Measurements from ENCODE around the gene TRIM8. TPM values are rescaled to one million over a fixed set of nuclear protein-coding genes. Genes with fewer than 3 reads are reported as not detected.

The TRIM8 gene
- total and polyA plus RNA-seq, 4 donors, result 81.5 to 173 (median 120) TPM

GRCh38 chr10:102621443-102622325 lies 22.6 kb upstream of the TRIM8 start:
- Histone ChIP-seq H3K27me3 (ENCODE audit: control insufficient read depth in 3 of 3, insufficient read depth in 3 of 3, low read length in 2 of 3) (no peaks in the 10 kb centered on the region), H3K27ac (ENCODE audit: low read depth in 1 of 2, low read length in 1 of 2) (peak overlapping the region in 1 of 2 donors; percentile 82), H3K9ac (ENCODE audit: insufficient read depth in 1 of 2, low read length in 2 of 2) (peak overlapping the region in 1 of 2 donors; percentile 34), H3K4me1 (ENCODE audit: control insufficient read depth in 5 of 5, insufficient read depth in 5 of 5, low read length in 5 of 5) (peaks cover 5 to 80% (median 49%) of the 10 kb centered on the region in 5 donors), H3K36me3 (ENCODE audit: control insufficient read depth in 4 of 4, insufficient read depth in 4 of 4, low read length in 4 of 4) (peaks cover 0 to 8% (median 5%) of the 10 kb centered on the region in 4 donors), H3K9me3 (ENCODE audit: control insufficient read depth in 4 of 4, insufficient read depth in 3 of 4, low read length in 3 of 4) (no peaks in the 10 kb centered on the region), H3K4me3 (no peak overlapping the region)
- DNase-seq, result peak; percentile 36 to 70 (median 55)
- ATAC-seq (ENCODE audit: insufficient read depth, low FRiP score), result no peak
- WGBS, 2 donors, result 49% methylated on average over 9 to 13 of the region's 13 CpGs
- TF ChIP-seq, protein P1, sequence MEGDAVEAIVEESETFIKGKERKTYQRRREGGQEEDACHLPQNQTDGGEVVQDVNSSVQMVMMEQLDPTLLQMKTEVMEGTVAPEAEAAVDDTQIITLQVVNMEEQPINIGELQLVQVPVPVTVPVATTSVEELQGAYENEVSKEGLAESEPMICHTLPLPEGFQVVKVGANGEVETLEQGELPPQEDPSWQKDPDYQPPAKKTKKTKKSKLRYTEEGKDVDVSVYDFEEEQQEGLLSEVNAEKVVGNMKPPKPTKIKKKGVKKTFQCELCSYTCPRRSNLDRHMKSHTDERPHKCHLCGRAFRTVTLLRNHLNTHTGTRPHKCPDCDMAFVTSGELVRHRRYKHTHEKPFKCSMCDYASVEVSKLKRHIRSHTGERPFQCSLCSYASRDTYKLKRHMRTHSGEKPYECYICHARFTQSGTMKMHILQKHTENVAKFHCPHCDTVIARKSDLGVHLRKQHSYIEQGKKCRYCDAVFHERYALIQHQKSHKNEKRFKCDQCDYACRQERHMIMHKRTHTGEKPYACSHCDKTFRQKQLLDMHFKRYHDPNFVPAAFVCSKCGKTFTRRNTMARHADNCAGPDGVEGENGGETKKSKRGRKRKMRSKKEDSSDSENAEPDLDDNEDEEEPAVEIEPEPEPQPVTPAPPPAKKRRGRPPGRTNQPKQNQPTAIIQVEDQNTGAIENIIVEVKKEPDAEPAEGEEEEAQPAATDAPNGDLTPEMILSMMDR (IDR thresholded peaks at IDR 0.05; ENCODE audit: control extremely low read depth, extremely low read depth), result no peak

- Histone ChIP-seq H3K27me3 (ENCODE audit: control insufficient read depth in 3 of 3, insufficient read depth in 3 of 3, low read length in 2 of 3) (no peaks in the 10 kb centered on the region), H3K4me1 (ENCODE audit: control insufficient read depth in 5 of 5, insufficient read depth in 5 of 5, low read length in 5 of 5) (peaks cover 7 to 86% (median 60%) of the 10 kb centered on the region in 5 donors), H3K9me3 (ENCODE audit: control insufficient read depth in 4 of 4, insufficient read depth in 3 of 4, low read length in 3 of 4) (no peaks in the 10 kb centered on the region), H3K27ac (ENCODE audit: low read depth in 1 of 2, low read length in 1 of 2) (peak overlapping the region in 1 of 2 donors; percentile 8), H3K9ac (ENCODE audit: insufficient read depth in 1 of 2, low read length in 2 of 2) (no peak overlapping the region), H3K4me3 (no peak overlapping the region), H3K36me3 (ENCODE audit: control insufficient read depth in 4 of 4, insufficient read depth in 4 of 4, low read length in 4 of 4) (peaks cover 0 to 3% (median 0%) of the 10 kb centered on the region in 4 donors)
- 83 to 87% methylated on average over 3 of the region's 3 CpGs for WGBS, 2 donors
- TF ChIP-seq, protein P1 (IDR thresholded peaks at IDR 0.05; ENCODE audit: control extremely low read depth, extremely low read depth), result no peak
- ATAC-seq (ENCODE audit: insufficient read depth, low FRiP score) (no peak), DNase-seq (no peak)
These were observed 20.2 kb upstream of the TRIM8 start for GRCh38 chr10:102624094-102624493.

DNA sequence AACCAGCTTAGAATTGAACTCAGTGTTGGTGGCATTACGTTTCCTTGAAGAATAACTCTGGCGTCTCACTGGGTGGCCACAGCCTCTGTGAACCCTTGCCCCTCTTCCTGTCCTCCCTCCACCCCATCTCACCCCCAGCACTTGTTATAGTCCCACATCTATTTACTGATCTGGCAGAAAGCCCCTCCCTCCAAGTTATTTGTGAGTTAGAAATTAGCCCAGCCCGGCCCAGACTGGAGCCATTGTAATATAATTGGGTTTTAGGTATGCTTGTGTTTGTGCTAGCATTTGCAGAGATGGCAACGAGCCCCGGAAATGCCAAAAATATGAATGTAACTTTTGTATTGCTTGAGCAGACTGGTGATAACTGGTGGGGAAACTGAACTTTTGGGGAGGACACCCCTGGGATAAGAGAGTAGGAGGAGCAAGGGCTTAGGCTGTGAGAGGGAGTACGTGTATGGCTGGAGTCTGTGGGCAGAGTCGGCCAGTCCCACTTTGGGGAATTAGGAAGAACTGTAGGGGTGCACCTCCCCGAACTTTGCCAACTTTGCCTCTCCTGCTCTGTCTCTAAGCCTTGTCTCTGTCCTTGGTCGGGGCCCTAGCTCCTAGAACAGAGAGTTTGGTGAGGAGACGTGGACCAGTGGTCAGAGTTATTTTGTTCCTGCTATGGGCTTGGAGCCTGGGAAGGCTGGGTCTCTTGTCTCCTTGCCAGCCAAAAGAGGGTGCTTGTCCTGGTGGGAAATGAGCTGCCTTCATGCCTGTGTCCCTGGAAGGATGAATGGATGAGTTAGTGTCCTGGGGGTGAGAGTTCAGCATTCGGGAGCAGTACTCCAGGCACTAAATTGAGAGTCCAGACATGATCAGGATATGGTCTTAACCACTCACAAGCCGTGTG lies 19.3 kb upstream of the TRIM8 start:
- TF ChIP-seq, protein P1 (IDR thresholded peaks at IDR 0.05; ENCODE audit: control extremely low read depth, extremely low read depth), result no peak
- H3K4me3 ChIP-seq, result no peak overlapping the region
- H3K4me1 ChIP-seq (ENCODE audit: control insufficient read depth in 5 of 5, insufficient read depth in 5 of 5, low read length in 5 of 5), result peaks cover 3 to 86% (median 61%) of the 10 kb centered on the region in 5 donors
- DNase-seq (no peak), ATAC-seq (ENCODE audit: insufficient read depth, low FRiP score) (no peak)
- no peaks in the 10 kb centered on the region for H3K27me3 ChIP-seq (ENCODE audit: control insufficient read depth in 3 of 3, insufficient read depth in 3 of 3, low read length in 2 of 3)
- H3K36me3 ChIP-seq (ENCODE audit: control insufficient read depth in 4 of 4, insufficient read depth in 4 of 4, low read length in 4 of 4), result peaks cover 0 to 3% (median under 1%) of the 10 kb centered on the region in 4 donors
- peak overlapping the region in 1 of 2 donors; percentile 59 for H3K27ac ChIP-seq (ENCODE audit: low read depth in 1 of 2, low read length in 1 of 2)
- 80% methylated on average over 12 of the region's 12 CpGs for WGBS, 2 donors
- peak overlapping the region in 1 of 2 donors; percentile 44 for H3K9ac ChIP-seq (ENCODE audit: insufficient read depth in 1 of 2, low read length in 2 of 2)
- H3K9me3 ChIP-seq (ENCODE audit: control insufficient read depth in 4 of 4, insufficient read depth in 3 of 4, low read length in 3 of 4), result no peaks in the 10 kb centered on the region

Measured in lung (tissue), 12 donors.